Testis (tissue), 2 donors: ENCODE data around the gene LYRM4.

Experiments
- CTCF ChIP-seq, 3 experiments: fragments of 450-650 bp in 2 of 3; fragments of 200-600 bp in 1 of 3; sonication (generic) in 1 of 3; IDR thresholded peaks; one replicate each; pipeline ENCODE4 v1.5.1; 2016 to 2019; ENCODE audit warnings: antibody characterized with exemption in 3 of 3, mild to moderate bottlenecking in 2 of 3, moderate library complexity in 1 of 3
- POLR2A ChIP-seq: fragments of 450-650 bp; IDR thresholded peaks from one replicate; pipeline ENCODE4 v1.6.1; 2017; ENCODE audit warnings: antibody characterized with exemption, mild to moderate bottlenecking, moderate library complexity

- TF ChIP-seq POLR2A (no peak), CTCF (IDR thresholded peaks at IDR 0.05) (no peak)
Measured at GRCh38 chr6:5238336-5238735, 22.4 kb downstream of the LYRM4 start.
